HuH-7 (cell line): ENCODE results near the gene EML4.

ENCODE experiments used
- DNase-seq: peaks from one replicate; pipeline ENCODE4 v3.0.0; 2011; ENCODE audit warnings: low spot score

The EML4 gene

GRCh38 chr2:42195559-42195958 is 26.4 kb downstream of the EML4 start:
- DNase-seq, result no peak

GRCh38 chr2:42196070-42196402 is 26.9 kb downstream of the EML4 start:
- DNase-seq, result no peak

GRCh38 chr2:42196403-42197267 is 27.5 kb downstream of the EML4 start:
- DNase-seq, result no peak

GRCh38 chr2:42197792-42198191 is 28.6 kb downstream of the EML4 start:
- DNase-seq, result no peak

GRCh38 chr2:42198466-42198865 is 29.3 kb downstream of the EML4 start:
- DNase-seq, result no peak

- DNase-seq, result no peak
Measured at GRCh38 chr2:42199002-42199401, 29.8 kb downstream of the EML4 start.

- no peak for DNase-seq
Measured at GRCh38 chr2:42199626-42200025, 30.5 kb downstream of the EML4 start.

GRCh38 chr2:42200926-42201855 is 32.0 kb downstream of the EML4 start:
- no peak for DNase-seq

GRCh38 chr2:42202634-42203008 is 33.5 kb downstream of the EML4 start:
- no peak for DNase-seq

- no peak for DNase-seq
Measured at GRCh38 chr2:42203792-42204191, 34.6 kb downstream of the EML4 start.

GRCh38 chr2:42205337-42205736 is 36.2 kb downstream of the EML4 start:
- no peak for DNase-seq

- DNase-seq, result no peak
Measured at GRCh38 chr2:42207826-42208225, 38.7 kb downstream of the EML4 start.

GRCh38 chr2:42210203-42210602 is 41.0 kb downstream of the EML4 start:
- no peak for DNase-seq

- no peak for DNase-seq
Measured at GRCh38 chr2:42211291-42211690, 42.1 kb downstream of the EML4 start.

GRCh38 chr2:42214669-42215068 is 45.5 kb downstream of the EML4 start:
- DNase-seq, result no peak

- no peak for DNase-seq
Measured at GRCh38 chr2:42216694-42217093, 47.5 kb downstream of the EML4 start.

GRCh38 chr2:42217307-42217706 is 48.2 kb downstream of the EML4 start:
- no peak for DNase-seq

- DNase-seq, result no peak
Measured at GRCh38 chr2:42217914-42218313, 48.8 kb downstream of the EML4 start.

GRCh38 chr2:42218712-42219111 is 49.6 kb downstream of the EML4 start:
- DNase-seq, result no peak

GRCh38 chr2:42219160-42219559 is 50.0 kb downstream of the EML4 start:
- DNase-seq, result no peak

- no peak for DNase-seq
Measured at GRCh38 chr2:42220566-42220965, 51.4 kb downstream of the EML4 start.

GRCh38 chr2:42223067-42223854 is 54.1 kb downstream of the EML4 start:
- DNase-seq, result no peak
